ENCODE data around the gene S100G. TPM values are rescaled to one million over a fixed set of nuclear protein-coding genes. Genes with fewer than 3 reads are reported as not detected.

S100G gene
- total and polyA plus RNA-seq, 4 donors: not detected

- WGBS, 2 donors: 35 to 59% methylated on average over 4 of the region's 4 CpGs
- DNase-seq: peak in 1 of 3 donors; percentile 0
- Histone ChIP-seq H3K27ac (ENCODE audit: low read depth in 1 of 2, low read length in 1 of 2) (no peak overlapping the region), H3K4me3 (no peak overlapping the region), H3K4me1 (ENCODE audit: control insufficient read depth in 5 of 5, insufficient read depth in 5 of 5, low read length in 5 of 5) (no peaks in the 10 kb centered on the region), H3K27me3 (ENCODE audit: control insufficient read depth in 3 of 3, insufficient read depth in 3 of 3, low read length in 2 of 3) (peaks cover 0 to 24% (median 17%) of the 10 kb centered on the region in 3 donors), H3K9ac (ENCODE audit: insufficient read depth in 1 of 2, low read length in 2 of 2) (no peak overlapping the region), H3K36me3 (ENCODE audit: control insufficient read depth in 4 of 4, insufficient read depth in 4 of 4, low read length in 4 of 4) (peaks cover 0 to 3% (median 2%) of the 10 kb centered on the region in 4 donors), H3K9me3 (ENCODE audit: control insufficient read depth in 4 of 4, insufficient read depth in 3 of 4, low read length in 3 of 4) (no peaks in the 10 kb centered on the region)
- ATAC-seq (ENCODE audit: insufficient read depth, low FRiP score): no peak
- no peak for TF ChIP-seq CTCF (IDR thresholded peaks at IDR 0.05; ENCODE audit: control extremely low read depth, extremely low read depth)
These were observed 16.2 kb upstream of the S100G start for GRCh38 chrX:16633754-16634153.

GRCh38 chrX:16635040-16635439 is 14.9 kb upstream of the S100G start:
- Histone ChIP-seq H3K27ac (ENCODE audit: low read depth in 1 of 2, low read length in 1 of 2) (no peak overlapping the region), H3K27me3 (ENCODE audit: control insufficient read depth in 3 of 3, insufficient read depth in 3 of 3, low read length in 2 of 3) (peaks cover 0 to 24% (median 16%) of the 10 kb centered on the region in 3 donors), H3K36me3 (ENCODE audit: control insufficient read depth in 4 of 4, insufficient read depth in 4 of 4, low read length in 4 of 4) (peaks cover 0 to 3% (median 2%) of the 10 kb centered on the region in 4 donors), H3K9ac (ENCODE audit: insufficient read depth in 1 of 2, low read length in 2 of 2) (no peak overlapping the region), H3K4me3 (no peak overlapping the region), H3K9me3 (ENCODE audit: control insufficient read depth in 4 of 4, insufficient read depth in 3 of 4, low read length in 3 of 4) (no peaks in the 10 kb centered on the region), H3K4me1 (ENCODE audit: control insufficient read depth in 5 of 5, insufficient read depth in 5 of 5, low read length in 5 of 5) (no peaks in the 10 kb centered on the region)
- TF ChIP-seq CTCF (IDR thresholded peaks at IDR 0.05; ENCODE audit: control extremely low read depth, extremely low read depth): no peak
- 93 to 99% methylated on average over 5 of the region's 5 CpGs for WGBS, 2 donors
- ATAC-seq (ENCODE audit: insufficient read depth, low FRiP score): no peak
- no peak for DNase-seq

- 97 to 100% methylated on average over 3 of the region's 3 CpGs for WGBS, 2 donors
- Histone ChIP-seq H3K4me3 (no peak overlapping the region), H3K4me1 (ENCODE audit: control insufficient read depth in 5 of 5, insufficient read depth in 5 of 5, low read length in 5 of 5) (no peaks in the 10 kb centered on the region), H3K36me3 (ENCODE audit: control insufficient read depth in 4 of 4, insufficient read depth in 4 of 4, low read length in 4 of 4) (peaks cover 0 to 3% (median 2%) of the 10 kb centered on the region in 4 donors), H3K9me3 (ENCODE audit: control insufficient read depth in 4 of 4, insufficient read depth in 3 of 4, low read length in 3 of 4) (no peaks in the 10 kb centered on the region), H3K27ac (ENCODE audit: low read depth in 1 of 2, low read length in 1 of 2) (no peak overlapping the region), H3K9ac (ENCODE audit: insufficient read depth in 1 of 2, low read length in 2 of 2) (no peak overlapping the region), H3K27me3 (ENCODE audit: control insufficient read depth in 3 of 3, insufficient read depth in 3 of 3, low read length in 2 of 3) (peaks cover 0 to 27% (median 21%) of the 10 kb centered on the region in 3 donors)
- ATAC-seq (ENCODE audit: insufficient read depth, low FRiP score) (no peak), DNase-seq (no peak)
- no peak for TF ChIP-seq CTCF (IDR thresholded peaks at IDR 0.05; ENCODE audit: control extremely low read depth, extremely low read depth)
These were observed 14.4 kb upstream of the S100G start for GRCh38 chrX:16635596-16635995.

DNA sequence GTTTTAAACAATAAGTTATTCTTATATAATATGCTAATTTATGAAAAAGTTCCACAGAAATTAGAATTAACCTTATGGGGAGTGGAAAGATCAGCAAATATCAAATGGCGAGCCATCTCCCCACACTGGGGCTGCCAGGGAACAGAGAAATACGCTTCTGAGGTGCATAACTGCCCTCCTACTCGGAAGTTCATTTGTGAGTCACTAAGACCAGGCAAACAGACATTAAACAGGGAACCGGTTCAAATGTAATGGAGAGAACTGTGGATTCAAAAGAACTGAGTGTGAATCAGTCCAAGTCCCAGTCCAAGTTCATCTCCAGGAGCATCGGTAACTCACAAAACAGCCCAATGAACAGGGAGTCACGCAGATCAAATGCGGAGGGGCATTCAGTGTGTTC is 11.4 kb upstream of the S100G start:
- no peak for ATAC-seq (ENCODE audit: insufficient read depth, low FRiP score)
- WGBS, 2 donors: 92 to 97% methylated on average over 7 of the region's 7 CpGs
- no peak for TF ChIP-seq CTCF (IDR thresholded peaks at IDR 0.05; ENCODE audit: control extremely low read depth, extremely low read depth)
- Histone ChIP-seq H3K4me1 (ENCODE audit: control insufficient read depth in 5 of 5, insufficient read depth in 5 of 5, low read length in 5 of 5) (no peaks in the 10 kb centered on the region), H3K27ac (ENCODE audit: low read depth in 1 of 2, low read length in 1 of 2) (no peak overlapping the region), H3K9me3 (ENCODE audit: control insufficient read depth in 4 of 4, insufficient read depth in 3 of 4, low read length in 3 of 4) (no peaks in the 10 kb centered on the region), H3K4me3 (no peak overlapping the region), H3K9ac (ENCODE audit: insufficient read depth in 1 of 2, low read length in 2 of 2) (no peak overlapping the region), H3K36me3 (ENCODE audit: control insufficient read depth in 4 of 4, insufficient read depth in 4 of 4, low read length in 4 of 4) (peaks cover 0 to 3% (median 2%) of the 10 kb centered on the region in 4 donors), H3K27me3 (ENCODE audit: control insufficient read depth in 3 of 3, insufficient read depth in 3 of 3, low read length in 2 of 3) (peaks cover 0 to 34% (median 20%) of the 10 kb centered on the region in 3 donors)
- no peak for DNase-seq

Data from lung (tissue), 12 donors.